Astrocyte (in vitro differentiated cells and primary cell): ENCODE data around the gene CDC45. TPM values are rescaled to one million over a fixed set of nuclear protein-coding genes. Genes with fewer than 3 reads are reported as not detected.

Experiments
- DNase-seq: peaks from one replicate; pipeline ENCODE4 v3.0.0-alpha.2; 2010; ENCODE audit warnings: low read depth
- FAIRE-seq: peaks from 2 replicates; lab custom pipeline; 2011; peaks lifted over from hg19 to GRCh38; lab: Jason Lieb, UNC
- H2AFZ ChIP-seq: 2 replicates; pipeline ENCODE4 v1.6.0; 2012; ENCODE audit warnings: low read depth, low read length, inconsistent platforms
- H3K27ac ChIP-seq: 2 replicates; pipeline ENCODE4 v1.5.1; 2011; ENCODE audit warnings: low read depth, low read length, inconsistent platforms
- H3K27me3 ChIP-seq: 2 replicates; pipeline ENCODE4 v1.6.0; 2011; ENCODE audit warnings: low read length, inconsistent platforms; ENCODE audit not compliant: insufficient read depth
- H3K36me3 ChIP-seq: 2 replicates; pipeline ENCODE4 v1.5.1; 2011; ENCODE audit warnings: low read length, inconsistent platforms; ENCODE audit not compliant: insufficient read depth
- H3K4me1 ChIP-seq: 2 replicates; pipeline ENCODE4 v1.5.1; 2011; ENCODE audit warnings: low read length, inconsistent platforms; ENCODE audit not compliant: insufficient read depth
- H3K4me2 ChIP-seq: 2 replicates; pipeline ENCODE4 v1.6.0; 2012; ENCODE audit warnings: low read length, inconsistent platforms
- H3K4me3 ChIP-seq: 2 replicates; pipeline ENCODE4 v1.5.1; 2011; ENCODE audit warnings: low read depth, mild to moderate bottlenecking, low read length, inconsistent platforms; ENCODE audit not compliant: insufficient read depth
- H3K79me2 ChIP-seq: 2 replicates; pipeline ENCODE4 v1.6.0; 2012; ENCODE audit warnings: mild to moderate bottlenecking, low read length, inconsistent platforms; ENCODE audit not compliant: insufficient read depth
- H3K9ac ChIP-seq: 2 replicates; pipeline ENCODE4 v1.6.0; 2012; ENCODE audit warnings: mild to moderate bottlenecking, low read length, inconsistent platforms
- H3K9me3 ChIP-seq: 2 replicates; pipeline ENCODE4 v1.5.1; 2012; ENCODE audit warnings: low read depth, mild to moderate bottlenecking, low read length, inconsistent platforms; ENCODE audit not compliant: insufficient read depth
- H4K20me1 ChIP-seq: 2 replicates; pipeline ENCODE4 v1.6.0; 2012; ENCODE audit warnings: low read length, inconsistent platforms; ENCODE audit not compliant: insufficient read depth
- H3K27ac Mint-ChIP-seq: one replicate; pipeline ENCODE4 v1.8.0; 2021; ENCODE audit warnings: mild to moderate bottlenecking, mixed read lengths; ENCODE audit not compliant: unreplicated experiment
- H3K27me3 Mint-ChIP-seq: one replicate; pipeline ENCODE4 v1.8.0; 2021; ENCODE audit warnings: low read depth, mixed read lengths; ENCODE audit not compliant: unreplicated experiment
- H3K36me3 Mint-ChIP-seq: one replicate; pipeline ENCODE4 v1.8.0; 2021; ENCODE audit warnings: low read depth, mixed read lengths; ENCODE audit not compliant: unreplicated experiment
- H3K4me1 Mint-ChIP-seq: one replicate; pipeline ENCODE4 v1.8.0; 2021; ENCODE audit warnings: low read depth, mixed read lengths; ENCODE audit not compliant: unreplicated experiment
- H3K4me3 Mint-ChIP-seq: one replicate; pipeline ENCODE4 v1.8.0; 2021; ENCODE audit warnings: mild to moderate bottlenecking, moderate library complexity, mixed read lengths; ENCODE audit not compliant: unreplicated experiment
- H3K9me3 Mint-ChIP-seq: one replicate; pipeline ENCODE4 v1.8.0; 2021; ENCODE audit warnings: mild to moderate bottlenecking, mixed read lengths; ENCODE audit not compliant: unreplicated experiment
- CTCF ChIP-seq: IDR thresholded peaks from 2 replicates; pipeline ENCODE4 v1.5.1; 2011; ENCODE audit warnings: low read depth, mild to moderate bottlenecking, inconsistent platforms, low read length, moderate library complexity; ENCODE audit not compliant: insufficient read depth
- EZH2 ChIP-seq: IDR thresholded peaks from 2 replicates; pipeline ENCODE4 v1.6.1; 2012; ENCODE audit warnings: mild to moderate bottlenecking, low read length, inconsistent platforms; ENCODE audit not compliant: insufficient read depth
- total RNA-seq: library from RNA; stranded (reverse); gene quantifications from 2 replicates; pipeline ENCODE4 v1.2.1, GENCODE V29; 2021

Gene CDC45
- total RNA-seq, 1 donor from 2014 or later = 2.1 TPM

GRCh38 chr22:19456541-19456940, 23.2 kb upstream of the CDC45 start:
- peaks cover 11% of the 10 kb centered on the region for H4K20me1 ChIP-seq
- Mint-ChIP-seq H3K27ac (no peak overlapping the region), H3K4me3 (no peak overlapping the region), H3K9me3 (no peaks in the 10 kb centered on the region), H3K4me1 (peaks cover 3% of the 10 kb centered on the region), H3K27me3 (no peaks in the 10 kb centered on the region), H3K36me3 (peaks cover 36% of the 10 kb centered on the region)
- TF ChIP-seq EZH2 = no peak
- TF ChIP-seq CTCF = no peak
- H3K9me3 ChIP-seq = no peaks in the 10 kb centered on the region
- no peaks in the 10 kb centered on the region for H3K79me2 ChIP-seq
- peaks cover 64% of the 10 kb centered on the region for H3K36me3 ChIP-seq
- peaks cover 8% of the 10 kb centered on the region for H3K4me1 ChIP-seq
- H2AFZ ChIP-seq = no peak overlapping the region
- H3K27me3 ChIP-seq = no peaks in the 10 kb centered on the region
- H3K4me2 ChIP-seq = no peak overlapping the region
- FAIRE-seq (no peak), DNase-seq (no peak)
- no peak overlapping the region for H3K9ac ChIP-seq
- no peak overlapping the region for H3K4me3 ChIP-seq
- no peak overlapping the region for H3K27ac ChIP-seq

GRCh38 chr22:19457828-19458428, 21.8 kb upstream of the CDC45 start:
- peaks cover 39% of the 10 kb centered on the region for H3K36me3 Mint-ChIP-seq
- TF ChIP-seq CTCF = no peak
- TF ChIP-seq EZH2 = no peak
- H3K4me1 Mint-ChIP-seq = peaks cover 3% of the 10 kb centered on the region
- H3K27me3 Mint-ChIP-seq = no peaks in the 10 kb centered on the region
- no peaks in the 10 kb centered on the region for H3K27me3 ChIP-seq
- H4K20me1 ChIP-seq = peaks cover 11% of the 10 kb centered on the region
- FAIRE-seq (no peak), DNase-seq (no peak)
- no peak overlapping the region for H2AFZ ChIP-seq
- no peaks in the 10 kb centered on the region for H3K9me3 Mint-ChIP-seq
- peaks cover 8% of the 10 kb centered on the region for H3K4me1 ChIP-seq
- no peaks in the 10 kb centered on the region for H3K9me3 ChIP-seq
- H3K27ac ChIP-seq = no peak overlapping the region
- no peak overlapping the region for H3K4me3 ChIP-seq
- H3K9ac ChIP-seq = no peak overlapping the region
- peaks cover 54% of the 10 kb centered on the region for H3K36me3 ChIP-seq
- no peaks in the 10 kb centered on the region for H3K79me2 ChIP-seq
- no peak overlapping the region for H3K27ac Mint-ChIP-seq
- H3K4me2 ChIP-seq = no peak overlapping the region
- H3K4me3 Mint-ChIP-seq = no peak overlapping the region

- Histone ChIP-seq H3K27me3 (no peaks in the 10 kb centered on the region), H3K4me1 (peaks cover 13% of the 10 kb centered on the region), H3K9me3 (no peaks in the 10 kb centered on the region), H3K9ac (no peak overlapping the region), H3K36me3 (peaks cover 40% of the 10 kb centered on the region), H2AFZ (no peak overlapping the region), H4K20me1 (peaks cover 24% of the 10 kb centered on the region), H3K4me3 (no peak overlapping the region), H3K4me2 (no peak overlapping the region), H3K79me2 (no peaks in the 10 kb centered on the region), H3K27ac (no peak overlapping the region)
- Mint-ChIP-seq H3K4me1 (peaks cover 11% of the 10 kb centered on the region), H3K36me3 (peaks cover 24% of the 10 kb centered on the region), H3K4me3 (no peak overlapping the region), H3K9me3 (no peaks in the 10 kb centered on the region), H3K27ac (no peak overlapping the region), H3K27me3 (no peaks in the 10 kb centered on the region)
- TF ChIP-seq EZH2 = no peak
- TF ChIP-seq CTCF = no peak
- FAIRE-seq (no peak), DNase-seq (no peak)
Observed at GRCh38 chr22:19460036-19460435, 19.7 kb upstream of the CDC45 start.
